WTC11 (cell line): ENCODE measurements around the gene ITCH. TPM values are rescaled to one million over a fixed set of nuclear protein-coding genes. Genes with fewer than 3 reads are reported as not detected.
"Not testable (repeated sequence)": the region's sequence is repeated elsewhere in the genome, so short reads cannot be mapped to it uniquely, and the experiment has no call there.

ENCODE experiments used
- ATAC-seq: fragments of 200-7000 bp; cut with Tn5 transposase; 2 replicates; pipeline ENCODE4 v1.10.0; 2021; ENCODE audit warnings: mild to moderate bottlenecking, moderate library complexity
- CTCF ChIA-PET: fragments of 300-600 bp; sonication (Branson Sonifier 250); formaldehyde crosslinking; loops from one replicate; lab custom pipeline; 2021; ENCODE audit warnings: antibody characterized with exemption; lab: Charles Lee
- POLR2A ChIA-PET: fragments of 350-600 bp; sonication (Branson Sonifier 250); formaldehyde crosslinking; loops from one replicate; lab custom pipeline; 2021; ENCODE audit warnings: antibody characterized with exemption; lab: Charles Lee
- DNase-seq: peaks from one replicate; pipeline ENCODE4 v3.0.0; 2021; ENCODE audit warnings: low spot score
- H3K27ac Mint-ChIP-seq: 2 replicates; pipeline ENCODE4 v1.8.0; 2021; ENCODE audit warnings: mixed read lengths
- H3K27me3 Mint-ChIP-seq: 2 replicates; pipeline ENCODE4 v1.8.0; 2021; ENCODE audit warnings: low read depth, mild to moderate bottlenecking, moderate library complexity, mixed read lengths
- H3K36me3 Mint-ChIP-seq: 2 replicates; pipeline ENCODE4 v1.8.0; 2021; ENCODE audit warnings: mixed read lengths
- H3K4me1 Mint-ChIP-seq: 2 replicates; pipeline ENCODE4 v1.8.0; 2022; ENCODE audit warnings: mixed read lengths
- H3K4me3 Mint-ChIP-seq: 2 replicates; pipeline ENCODE4 v1.8.0; 2021; ENCODE audit warnings: mild to moderate bottlenecking, moderate library complexity, mixed read lengths
- H3K9me3 Mint-ChIP-seq: 2 replicates; pipeline ENCODE4 v1.8.0; 2021; ENCODE audit warnings: mixed read lengths
- AR ChIP-seq: fragments of 250-450 bp; sonication (Bioruptor Pico); IDR thresholded peaks from 2 replicates; pipeline ENCODE4 v1.9.0; 2021; ENCODE audit warnings: mild to moderate bottlenecking
- ATF1 ChIP-seq: sonication (generic); formaldehyde crosslinking; IDR thresholded peaks from 2 replicates; pipeline ENCODE4 v1.8.1; 2023; ENCODE audit warnings: mild to moderate bottlenecking, moderate library complexity, missing genetic modification reagents
- ATF6 ChIP-seq: sonication (generic); formaldehyde crosslinking; IDR thresholded peaks from 2 replicates; pipeline ENCODE4 v1.8.1; 2023; ENCODE audit warnings: mild to moderate bottlenecking, missing genetic modification reagents
- ESRRA ChIP-seq: sonication (generic); formaldehyde crosslinking; IDR thresholded peaks from 2 replicates; pipeline ENCODE4 v1.8.1; 2022; ENCODE audit warnings: mild to moderate bottlenecking, missing genetic modification reagents, borderline replicate concordance
- FOXJ3 ChIP-seq: sonication (generic); formaldehyde crosslinking; IDR thresholded peaks from 2 replicates; pipeline ENCODE4 v1.9.0; 2021; ENCODE audit warnings: missing genetic modification reagents, mild to moderate bottlenecking, borderline replicate concordance
- FOXK1 ChIP-seq: sonication (generic); formaldehyde crosslinking; IDR thresholded peaks from 2 replicates; pipeline ENCODE4 v1.8.0; 2022; ENCODE audit warnings: mild to moderate bottlenecking, moderate library complexity, missing genetic modification reagents
- MXD4 ChIP-seq: fragments of 250-450 bp; sonication (Bioruptor Pico); IDR thresholded peaks from 2 replicates; pipeline ENCODE4 v1.8.0; 2021; ENCODE audit warnings: mild to moderate bottlenecking, moderate library complexity, borderline replicate concordance
- MYBL2 ChIP-seq: sonication (generic); formaldehyde crosslinking; IDR thresholded peaks from 2 replicates; pipeline ENCODE4 v1.8.1; 2023; ENCODE audit warnings: mild to moderate bottlenecking, moderate library complexity, missing genetic modification reagents
- NFE2L1 ChIP-seq: sonication (generic); formaldehyde crosslinking; IDR thresholded peaks from 2 replicates; pipeline ENCODE4 v1.8.1; 2023; ENCODE audit warnings: missing genetic modification reagents
- RELA ChIP-seq: sonication (generic); formaldehyde crosslinking; IDR thresholded peaks from 2 replicates; pipeline ENCODE4 v1.8.1; 2022; ENCODE audit warnings: missing genetic modification reagents, mild to moderate bottlenecking, borderline replicate concordance
- TEAD4 ChIP-seq: sonication (generic); formaldehyde crosslinking; IDR thresholded peaks from 2 replicates; pipeline ENCODE4 v1.8.0; 2022; ENCODE audit warnings: mild to moderate bottlenecking, missing genetic modification reagents
- USF2 ChIP-seq: sonication (generic); formaldehyde crosslinking; IDR thresholded peaks from 2 replicates; pipeline ENCODE4 v1.8.1; 2023; ENCODE audit warnings: mild to moderate bottlenecking, missing genetic modification reagents, moderate library complexity
- ZNF138 ChIP-seq: sonication (generic); formaldehyde crosslinking; conservative IDR thresholded peaks from 2 replicates; pipeline ENCODE4 v1.8.1; 2022; ENCODE audit warnings: mild to moderate bottlenecking, moderate library complexity, missing genetic modification reagents
- ZNF317 ChIP-seq: sonication (generic); formaldehyde crosslinking; IDR thresholded peaks from 2 replicates; pipeline ENCODE4 v1.8.1; 2023; ENCODE audit warnings: low read depth, mild to moderate bottlenecking, moderate library complexity, missing genetic modification reagents, borderline replicate concordance
- total RNA-seq: library from RNA; stranded (reverse); gene quantifications from 3 replicates; pipeline ENCODE4 v1.2.3, GENCODE V29; 2021
- TF ChIP-seq, protein P1 (sequence below): fragments of 250-450 bp; sonication (Bioruptor Pico); IDR thresholded peaks from 2 replicates; pipeline ENCODE4 v1.9.0; 2021; ENCODE audit warnings: mild to moderate bottlenecking, borderline replicate concordance

ITCH gene
- total RNA-seq, 1 experiment from 2014 or later, result 35.8 TPM

DNA sequence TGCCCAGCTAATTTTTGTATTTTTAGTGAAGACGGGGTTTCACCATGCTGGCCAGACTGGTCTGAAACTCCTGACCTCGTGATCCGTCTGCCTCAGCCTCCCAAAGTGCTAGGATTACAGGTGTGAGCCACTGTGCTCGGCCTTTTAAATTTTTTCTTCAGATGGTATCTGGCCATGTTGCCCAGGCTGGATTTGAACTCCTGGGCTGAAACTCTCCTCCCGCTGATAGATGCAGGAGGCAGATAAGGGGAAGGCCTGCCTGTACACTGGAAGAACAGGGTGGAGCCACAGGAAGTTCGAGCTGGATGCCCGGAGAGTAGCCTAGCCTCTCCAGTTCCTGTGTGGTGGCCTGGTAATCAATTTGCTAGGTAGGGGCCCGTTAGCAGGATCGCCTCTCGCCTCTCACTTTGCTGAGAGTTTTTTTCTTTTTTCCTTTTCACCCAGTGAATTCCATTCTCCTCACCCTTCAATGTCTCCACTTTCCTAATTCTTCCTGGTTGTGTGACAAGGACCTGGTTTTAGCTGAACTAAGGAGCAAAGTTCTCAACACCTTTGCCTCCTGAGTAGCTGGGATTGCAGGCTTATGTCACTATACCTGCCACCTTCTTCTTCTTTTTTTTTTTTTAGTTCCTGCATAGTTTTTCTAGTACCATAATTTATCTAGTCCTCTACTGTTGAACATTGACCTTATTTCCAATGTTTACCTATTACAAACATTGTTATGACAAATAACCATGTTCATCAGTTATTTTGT is 19.4 kb upstream of the ITCH start (continued):
- TF ChIP-seq, protein P1, sequence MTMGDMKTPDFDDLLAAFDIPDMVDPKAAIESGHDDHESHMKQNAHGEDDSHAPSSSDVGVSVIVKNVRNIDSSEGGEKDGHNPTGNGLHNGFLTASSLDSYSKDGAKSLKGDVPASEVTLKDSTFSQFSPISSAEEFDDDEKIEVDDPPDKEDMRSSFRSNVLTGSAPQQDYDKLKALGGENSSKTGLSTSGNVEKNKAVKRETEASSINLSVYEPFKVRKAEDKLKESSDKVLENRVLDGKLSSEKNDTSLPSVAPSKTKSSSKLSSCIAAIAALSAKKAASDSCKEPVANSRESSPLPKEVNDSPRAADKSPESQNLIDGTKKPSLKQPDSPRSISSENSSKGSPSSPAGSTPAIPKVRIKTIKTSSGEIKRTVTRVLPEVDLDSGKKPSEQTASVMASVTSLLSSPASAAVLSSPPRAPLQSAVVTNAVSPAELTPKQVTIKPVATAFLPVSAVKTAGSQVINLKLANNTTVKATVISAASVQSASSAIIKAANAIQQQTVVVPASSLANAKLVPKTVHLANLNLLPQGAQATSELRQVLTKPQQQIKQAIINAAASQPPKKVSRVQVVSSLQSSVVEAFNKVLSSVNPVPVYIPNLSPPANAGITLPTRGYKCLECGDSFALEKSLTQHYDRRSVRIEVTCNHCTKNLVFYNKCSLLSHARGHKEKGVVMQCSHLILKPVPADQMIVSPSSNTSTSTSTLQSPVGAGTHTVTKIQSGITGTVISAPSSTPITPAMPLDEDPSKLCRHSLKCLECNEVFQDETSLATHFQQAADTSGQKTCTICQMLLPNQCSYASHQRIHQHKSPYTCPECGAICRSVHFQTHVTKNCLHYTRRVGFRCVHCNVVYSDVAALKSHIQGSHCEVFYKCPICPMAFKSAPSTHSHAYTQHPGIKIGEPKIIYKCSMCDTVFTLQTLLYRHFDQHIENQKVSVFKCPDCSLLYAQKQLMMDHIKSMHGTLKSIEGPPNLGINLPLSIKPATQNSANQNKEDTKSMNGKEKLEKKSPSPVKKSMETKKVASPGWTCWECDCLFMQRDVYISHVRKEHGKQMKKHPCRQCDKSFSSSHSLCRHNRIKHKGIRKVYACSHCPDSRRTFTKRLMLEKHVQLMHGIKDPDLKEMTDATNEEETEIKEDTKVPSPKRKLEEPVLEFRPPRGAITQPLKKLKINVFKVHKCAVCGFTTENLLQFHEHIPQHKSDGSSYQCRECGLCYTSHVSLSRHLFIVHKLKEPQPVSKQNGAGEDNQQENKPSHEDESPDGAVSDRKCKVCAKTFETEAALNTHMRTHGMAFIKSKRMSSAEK (CRISPR knock-in tag), result no peak
- no peak for TF ChIP-seq FOXK1 (CRISPR knock-in tag)

DNA sequence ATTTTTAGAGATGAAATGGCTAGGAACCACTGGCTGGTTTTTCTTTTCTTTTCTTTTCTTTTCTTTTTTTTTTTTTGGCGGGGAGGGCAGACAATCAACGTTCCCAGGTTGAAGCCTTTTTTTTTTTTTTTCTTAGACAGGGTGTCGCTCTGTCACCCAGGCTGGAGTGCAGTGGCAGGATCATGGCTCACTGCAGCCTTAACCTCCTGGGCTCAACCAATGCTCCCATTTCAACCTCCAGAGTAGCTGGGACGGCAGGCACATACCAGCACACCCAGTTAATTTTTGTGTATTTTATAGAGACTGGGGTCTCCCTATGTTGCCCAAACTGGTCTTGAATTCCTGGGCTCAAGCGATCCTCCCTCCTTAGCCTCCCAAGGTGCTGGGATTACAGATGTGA is 18.8 kb upstream of the ITCH start:
- ChIA-PET CTCF (interaction anchor here (1.0 to 3.7 kb wide), 2 partner anchors 32 to 33 kb away, joined by 3 to 28 read pairs; no protein-coding TSS in a partner anchor), POLR2A (no interaction called here)
- no peak for ATAC-seq

DNA sequence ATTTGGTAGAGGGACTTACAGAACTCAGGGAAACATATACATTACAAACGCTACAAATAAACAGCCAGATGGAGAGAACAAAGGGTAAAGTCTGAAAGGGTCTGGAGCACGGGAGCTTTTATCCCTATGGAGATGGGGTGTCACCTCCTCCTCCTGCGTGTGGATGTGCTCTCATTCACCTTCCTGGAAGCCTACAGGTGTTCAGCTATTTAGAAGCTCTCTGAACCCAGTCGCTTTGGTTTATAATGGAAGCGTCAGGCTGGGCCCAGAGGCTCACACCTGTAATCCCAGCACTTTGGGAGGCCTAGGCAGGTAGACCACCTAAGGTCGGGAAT is 17.7 kb upstream of the ITCH start:
- H3K4me3 Mint-ChIP-seq, result no peak overlapping the region
- peak; percentile 56 for ATAC-seq
- peak overlapping the region; percentile 50 for H3K27ac Mint-ChIP-seq

More for the DNA sequence above, 18.8 kb upstream of the ITCH start:
- no peak overlapping the region for H3K27ac Mint-ChIP-seq
- H3K36me3 Mint-ChIP-seq, result no peaks in the 10 kb centered on the region
- H3K9me3 Mint-ChIP-seq, result no peaks in the 10 kb centered on the region
- no peaks in the 10 kb centered on the region for H3K27me3 Mint-ChIP-seq
- DNase-seq, result no peak
- no peak overlapping the region for H3K4me3 Mint-ChIP-seq
- H3K4me1 Mint-ChIP-seq, result peaks cover 16% of the 10 kb centered on the region
- TF ChIP-seq ZNF138 (CRISPR knock-in tag) (no peak), FOXJ3 (CRISPR knock-in tag) (no peak), ATF6 (CRISPR knock-in tag) (no peak), ESRRA (no peak), AR (CRISPR knock-in tag) (no peak), ATF1 (CRISPR knock-in tag) (no peak)

DNA sequence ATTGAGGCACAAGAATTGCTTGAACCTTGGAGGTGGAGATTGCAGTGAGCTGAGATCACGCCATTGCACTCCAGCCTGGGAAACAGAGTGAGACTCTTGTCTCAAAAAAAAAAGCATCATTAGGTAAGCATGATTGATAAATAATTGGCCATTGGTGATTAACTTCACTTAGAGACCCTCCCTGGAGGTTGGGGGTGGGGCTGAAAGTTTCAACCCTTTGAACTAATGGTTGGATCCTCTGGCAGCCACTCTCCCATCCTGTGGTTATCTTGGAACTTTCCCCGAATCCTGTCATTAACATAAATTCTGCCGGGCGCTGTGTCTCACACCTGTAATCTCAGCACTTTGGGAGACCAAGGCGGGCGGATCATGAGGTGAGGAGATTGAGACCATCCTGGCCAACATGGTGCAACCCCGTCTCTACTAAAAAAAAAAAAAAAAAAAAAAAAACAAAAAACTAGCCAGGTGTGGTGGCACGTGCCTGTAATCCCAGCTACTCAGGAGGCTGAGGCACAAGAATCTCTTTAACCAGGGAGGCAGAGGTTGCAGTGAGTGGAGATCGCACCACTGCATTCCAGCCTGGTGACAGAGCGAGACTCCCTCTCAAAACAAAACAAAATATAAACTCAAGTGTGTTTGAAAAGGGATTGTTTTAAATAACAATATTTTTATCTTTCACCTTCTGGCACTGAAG is 17.1 kb upstream of the ITCH start:
- H3K4me1 Mint-ChIP-seq, result peaks cover 14% of the 10 kb centered on the region
- H3K36me3 Mint-ChIP-seq, ATAC-seq, H3K9me3 Mint-ChIP-seq, DNase-seq, H3K27ac Mint-ChIP-seq, H3K4me3 Mint-ChIP-seq, H3K27me3 Mint-ChIP-seq: not testable (repeated sequence)
- ChIA-PET CTCF (interaction anchor here (0.6 to 3.7 kb wide), 3 partner anchors 14 to 91 kb away, joined by 4 to 28 read pairs (median 6); no protein-coding TSS in a partner anchor), POLR2A (interaction anchor here (0.6 kb wide), 2 partner anchors 16 to 17 kb away, joined by 4 to 5 read pairs; no protein-coding TSS in a partner anchor)

More for the DNA sequence above, 17.7 kb upstream of the ITCH start:
- CTCF ChIA-PET, result interaction anchor here (3.7 kb wide), 1 partner anchor 33 kb away, joined by 28 read pairs; no protein-coding TSS in a partner anchor
- Mint-ChIP-seq H3K4me1 (peaks cover 16% of the 10 kb centered on the region), H3K36me3 (no peaks in the 10 kb centered on the region)
- TF ChIP-seq RELA (CRISPR knock-in tag) (no peak), USF2 (CRISPR knock-in tag) (no peak), MYBL2 (CRISPR knock-in tag) (no peak), TEAD4 (CRISPR knock-in tag) (no peak), ZNF317 (CRISPR knock-in tag) (no peak), NFE2L1 (CRISPR knock-in tag) (no peak), MXD4 (CRISPR knock-in tag) (no peak)
- TF ChIP-seq, all 79 proteins: peak for 0
- Mint-ChIP-seq H3K27me3 (no peaks in the 10 kb centered on the region), H3K9me3 (no peaks in the 10 kb centered on the region)
- DNase-seq, result peak; percentile 13
- POLR2A ChIA-PET, result interaction anchor here (0.6 kb wide), 1 partner anchor 16 kb away, joined by 5 read pairs; no protein-coding TSS in a partner anchor
